T1000 (cell line): Measurements from ENCODE around the gene FRMD1.

Experiments used
- DNase-seq: peaks from one replicate; lab custom pipeline; 2025; ENCODE audit warnings: mixed read lengths; lab: John Stamatoyannopoulos, UW

Gene FRMD1

GRCh38 chr6:168005796-168006195 lies 73.2 kb downstream of the FRMD1 start:
- no peak for DNase-seq

- no peak for DNase-seq
These were observed 74.1 kb downstream of the FRMD1 start for GRCh38 chr6:168004945-168005344.

- DNase-seq, result no peak
These were observed 75.0 kb downstream of the FRMD1 start for GRCh38 chr6:168004023-168004422.
